IPS-18a (cell line): ENCODE results near the gene KCNE1.
"Not testable (repeated sequence)": the region's sequence is repeated elsewhere in the genome, so short reads cannot be mapped to it uniquely, and the experiment has no call there.

ENCODE experiments used
- H3K27ac ChIP-seq: one replicate; pipeline ENCODE4 v1.5.1; 2013; ENCODE audit warnings: low read length
- H3K27me3 ChIP-seq: one replicate; pipeline ENCODE4 v1.6.1; 2013; ENCODE audit warnings: mild to moderate bottlenecking, low read length; ENCODE audit not compliant: control insufficient read depth, insufficient read depth
- H3K36me3 ChIP-seq: one replicate; pipeline ENCODE4 v1.6.1; 2013; ENCODE audit warnings: low read depth, low read length; ENCODE audit not compliant: control insufficient read depth
- H3K4me1 ChIP-seq: one replicate; pipeline ENCODE4 v1.6.1; 2013; ENCODE audit warnings: low read depth, low read length; ENCODE audit not compliant: control insufficient read depth
- H3K4me3 ChIP-seq: one replicate; pipeline ENCODE4 v1.5.1; 2013; ENCODE audit warnings: low read length
- H3K9ac ChIP-seq: one replicate; pipeline ENCODE4 v1.6.1; 2013; ENCODE audit warnings: mild to moderate bottlenecking, low read length, moderate library complexity
- H3K9me3 ChIP-seq: one replicate; pipeline ENCODE4 v1.6.1; 2013; ENCODE audit warnings: low read depth, low read length; ENCODE audit not compliant: control insufficient read depth

Gene KCNE1

DNA sequence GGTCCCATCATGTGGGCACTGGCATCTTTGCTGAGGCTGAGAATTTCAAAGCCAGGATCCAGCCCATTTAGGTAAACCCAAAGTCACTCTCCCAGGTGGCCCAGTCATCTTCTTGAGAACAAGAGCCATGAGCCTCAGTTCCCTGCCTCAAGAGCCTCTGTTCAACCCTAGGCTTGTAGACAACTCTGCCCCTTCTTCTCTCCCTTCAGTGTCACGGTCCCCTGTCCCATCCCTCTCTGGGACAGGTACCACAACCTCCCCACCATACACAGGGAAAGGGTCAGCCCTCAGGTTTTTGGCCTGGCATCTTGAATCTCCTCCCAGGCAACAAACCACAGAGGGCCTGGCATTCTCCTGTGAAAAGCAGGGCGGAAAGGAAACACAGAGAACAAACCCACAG, 106.3 kb downstream of the KCNE1 start:
- not testable (repeated sequence) for H3K9me3 ChIP-seq, H3K4me3 ChIP-seq, H3K9ac ChIP-seq, H3K27ac ChIP-seq, H3K36me3 ChIP-seq, H3K27me3 ChIP-seq, H3K4me1 ChIP-seq

- H3K9me3 ChIP-seq, H3K27me3 ChIP-seq, H3K4me1 ChIP-seq, H3K9ac ChIP-seq, H3K4me3 ChIP-seq, H3K27ac ChIP-seq, H3K36me3 ChIP-seq: not testable (repeated sequence)
Observed at GRCh38 chr21:34404742-34405141, 107.3 kb downstream of the KCNE1 start.

DNA sequence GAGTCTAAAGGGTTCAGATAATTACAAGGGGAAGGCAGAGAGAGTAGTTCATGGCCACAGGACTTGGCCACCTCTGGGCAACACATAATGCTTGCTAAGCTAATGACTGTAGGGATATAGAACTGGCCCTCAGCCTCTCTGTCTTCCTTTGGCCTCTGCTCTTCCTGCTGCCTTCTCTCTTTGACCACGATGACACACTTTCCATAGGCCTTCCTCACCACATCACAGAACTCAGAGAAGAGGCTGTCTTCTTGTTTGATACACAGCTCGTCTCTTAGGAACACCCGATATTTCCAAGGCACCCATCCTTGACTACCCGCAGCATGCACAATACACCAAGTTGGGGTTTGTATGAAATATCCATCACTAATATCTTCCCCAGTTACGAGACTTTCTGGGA, 111.5 kb downstream of the KCNE1 start:
- H3K9ac ChIP-seq, H3K4me1 ChIP-seq, H3K27ac ChIP-seq, H3K4me3 ChIP-seq, H3K36me3 ChIP-seq, H3K9me3 ChIP-seq, H3K27me3 ChIP-seq: not testable (repeated sequence)
